GM19397 (cell line): ENCODE results near the gene SIPA1L3.

Experiments
- ATAC-seq: cut with Tn5 transposase; IDR thresholded peaks from one replicate; pipeline ENCODE4 v1.9.1; 2021; ENCODE audit warnings: mild to moderate bottlenecking, moderate library complexity; ENCODE audit not compliant: unreplicated experiment

SIPA1L3 gene

GRCh38 chr19:37941782-37942515 lies 34.9 kb downstream of the SIPA1L3 start:
- no peak for ATAC-seq

GRCh38 chr19:37942516-37942902 lies 35.5 kb downstream of the SIPA1L3 start:
- no peak for ATAC-seq

DNA sequence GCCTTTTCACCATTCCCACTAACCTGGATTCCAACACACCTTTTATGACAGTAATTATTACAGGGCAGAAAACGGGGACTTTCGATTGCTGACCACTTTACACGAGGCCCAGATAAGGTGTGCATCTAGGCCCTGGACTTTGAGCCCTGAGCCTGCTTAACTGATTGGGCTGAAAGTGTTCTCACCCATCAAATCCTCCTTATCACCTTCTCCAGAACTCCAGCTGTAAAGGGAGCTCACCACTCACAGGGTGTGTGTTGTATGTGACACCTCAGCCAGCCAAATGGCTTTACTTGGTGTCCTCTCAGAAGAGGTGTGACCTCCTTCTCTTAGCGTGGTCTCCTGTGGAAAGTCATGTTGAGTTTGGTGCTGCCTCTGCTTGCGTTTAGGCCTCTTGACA lies 36.5 kb downstream of the SIPA1L3 start:
- no peak for ATAC-seq

GRCh38 chr19:37946132-37946531 lies 39.1 kb downstream of the SIPA1L3 start:
- no peak for ATAC-seq

GRCh38 chr19:37947778-37948177 lies 40.8 kb downstream of the SIPA1L3 start:
- no peak for ATAC-seq

DNA sequence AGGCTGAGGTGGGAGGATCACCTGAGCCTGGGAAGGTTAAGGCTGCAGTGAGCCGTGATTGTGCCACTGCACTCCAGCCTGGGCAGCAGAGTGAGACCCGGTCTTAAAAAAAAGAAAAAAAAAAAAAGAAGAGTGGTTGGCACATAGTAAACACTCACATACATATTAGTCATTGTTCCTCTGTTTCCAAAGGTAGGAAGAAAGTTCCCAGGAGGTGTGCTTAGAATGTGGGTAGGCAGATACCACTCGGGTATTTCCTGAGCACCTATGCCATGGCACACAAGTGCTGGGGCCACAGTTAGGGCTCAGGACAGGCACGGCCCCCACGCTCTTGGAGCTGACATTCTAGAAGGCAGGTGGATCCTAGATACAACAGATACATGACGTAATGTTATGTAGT lies 41.4 kb downstream of the SIPA1L3 start:
- ATAC-seq, result no peak

GRCh38 chr19:37950471-37951175 lies 43.6 kb downstream of the SIPA1L3 start:
- ATAC-seq, result no peak

GRCh38 chr19:37951816-37952210 lies 44.8 kb downstream of the SIPA1L3 start:
- ATAC-seq, result no peak

DNA sequence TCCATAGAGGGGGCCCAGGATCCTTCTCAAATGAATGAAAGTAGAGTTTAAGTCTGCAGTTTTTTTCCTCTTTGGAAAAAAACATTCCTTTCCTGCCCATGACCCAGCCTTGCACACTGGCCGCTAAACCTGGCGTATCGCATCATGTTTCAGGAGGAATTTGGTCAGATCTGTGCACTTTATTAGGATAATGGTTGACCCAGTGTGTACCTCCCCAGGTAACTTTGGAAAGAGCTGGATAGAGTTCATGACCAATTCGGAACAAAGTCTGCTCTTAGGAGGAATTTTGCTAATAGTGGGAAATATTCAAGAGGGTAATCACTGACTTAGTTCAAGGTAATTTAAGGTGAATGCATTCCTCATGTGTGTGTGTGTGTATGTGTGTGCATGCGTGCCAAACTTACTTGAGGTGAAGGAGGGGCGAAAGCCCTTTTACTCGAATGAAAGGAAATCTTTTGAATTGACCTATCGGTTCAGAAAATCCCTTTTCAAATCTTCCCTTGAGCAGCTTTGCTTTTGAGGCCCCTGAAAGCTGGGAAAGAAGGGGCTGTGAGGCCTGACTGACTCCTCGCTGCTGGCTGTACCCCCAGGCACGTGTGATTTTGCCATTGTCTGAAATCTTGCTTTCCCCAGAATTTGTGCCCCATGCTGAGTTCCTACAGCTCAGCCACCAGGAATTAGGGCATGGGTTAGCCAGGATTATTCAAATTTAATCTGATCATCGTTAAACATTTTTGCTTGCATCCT lies 46.3 kb downstream of the SIPA1L3 start:
- ATAC-seq, result no peak

- ATAC-seq, result no peak
These were observed 46.9 kb downstream of the SIPA1L3 start for GRCh38 chr19:37953918-37954303.

- ATAC-seq, result no peak
These were observed 47.4 kb downstream of the SIPA1L3 start for GRCh38 chr19:37954421-37954874.

DNA sequence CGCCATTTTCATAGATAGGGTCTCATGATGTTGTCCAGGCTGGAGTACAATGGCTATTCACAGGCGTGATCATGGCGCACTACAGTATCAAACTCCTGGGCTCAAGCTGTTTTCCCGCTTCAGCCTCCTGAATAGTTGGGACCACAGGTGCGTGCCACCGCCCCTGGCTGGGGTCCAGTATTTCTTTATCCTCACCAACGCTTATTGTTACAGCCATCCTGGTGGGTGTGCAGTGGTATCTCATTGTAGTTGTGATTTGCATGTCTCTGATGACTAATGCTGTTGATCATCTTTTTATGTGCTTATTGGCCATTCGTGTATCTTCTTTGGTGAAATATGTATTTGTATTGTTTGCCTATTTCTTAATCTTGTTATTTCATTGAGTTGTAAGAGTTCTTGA lies 49.0 kb downstream of the SIPA1L3 start:
- ATAC-seq, result no peak

DNA sequence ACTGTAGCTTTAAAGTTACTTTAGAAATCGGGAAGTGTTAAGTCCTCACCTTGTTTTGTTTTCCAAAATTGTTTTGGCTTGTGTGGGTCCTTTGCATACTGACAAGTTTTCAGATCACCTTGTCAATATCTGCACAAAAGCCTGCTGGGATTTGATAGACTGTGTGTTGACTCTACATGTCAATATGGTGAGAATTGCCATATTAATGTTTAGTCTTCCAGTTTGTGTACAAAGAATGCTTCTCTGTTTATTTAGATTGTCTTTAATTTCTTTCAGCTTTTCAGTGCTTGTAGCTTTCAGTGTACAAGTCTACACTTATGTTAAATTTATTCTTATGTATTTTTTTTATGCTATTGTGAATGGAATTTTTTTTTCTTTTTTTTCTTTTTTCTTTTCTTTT lies 50.2 kb downstream of the SIPA1L3 start:
- no peak for ATAC-seq

- no peak for ATAC-seq
These were observed 52.7 kb downstream of the SIPA1L3 start for GRCh38 chr19:37959665-37960114.

GRCh38 chr19:37961198-37961597 lies 54.2 kb downstream of the SIPA1L3 start:
- ATAC-seq, result no peak

GRCh38 chr19:37963190-37963936 lies 56.4 kb downstream of the SIPA1L3 start:
- ATAC-seq, result no peak

DNA sequence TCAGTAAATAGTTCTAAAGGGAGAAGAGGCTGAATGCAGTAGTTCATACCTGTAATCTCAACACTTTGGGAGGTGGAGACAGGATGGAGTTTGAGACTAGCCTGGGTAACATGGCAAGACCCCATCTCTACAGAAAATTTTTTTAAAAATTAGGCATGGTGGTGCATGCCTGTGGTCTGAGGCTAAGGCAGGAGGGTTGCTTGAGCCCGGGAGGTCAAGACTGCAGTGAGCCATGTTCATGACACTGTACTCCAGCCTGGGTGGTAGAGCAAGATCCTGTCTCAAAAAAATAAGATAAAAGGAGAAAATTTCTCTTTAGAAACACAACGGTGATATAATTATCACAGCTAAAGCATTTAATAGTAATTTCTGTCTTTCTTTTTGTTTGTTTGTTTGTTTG lies 57.1 kb downstream of the SIPA1L3 start:
- no peak for ATAC-seq

- ATAC-seq, result no peak
These were observed 59.2 kb downstream of the SIPA1L3 start for GRCh38 chr19:37966211-37966661.

- no peak for ATAC-seq
These were observed 59.7 kb downstream of the SIPA1L3 start for GRCh38 chr19:37966662-37967231.

GRCh38 chr19:37969695-37970094 lies 62.7 kb downstream of the SIPA1L3 start:
- ATAC-seq, result no peak

DNA sequence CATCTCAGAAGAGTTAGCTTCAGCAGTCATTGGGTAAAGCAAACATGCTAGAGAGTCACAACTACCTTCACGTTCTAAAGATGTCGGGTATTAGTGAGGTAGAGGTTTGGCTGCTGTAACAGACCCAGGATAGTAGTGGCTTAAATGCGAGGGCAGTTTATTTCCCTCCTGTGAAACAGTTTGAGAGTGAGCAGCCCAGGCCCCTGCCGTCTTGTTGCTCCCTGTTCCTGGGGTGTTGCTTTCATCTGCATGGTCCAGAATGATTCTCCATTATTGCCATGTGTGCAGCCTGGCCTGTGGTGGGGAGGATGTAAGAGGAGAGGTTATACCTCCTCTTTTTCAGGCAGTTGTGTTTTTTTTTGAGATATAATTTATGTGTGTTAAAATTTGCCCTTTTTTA lies 63.7 kb downstream of the SIPA1L3 start:
- no peak for ATAC-seq
